Activated naive CD4-positive, alpha-beta T cell treated with anti-CD3 and anti-CD28 coated beads for 36 hours (primary cell): ENCODE results near the gene FIGNL1. TPM values are rescaled to one million over a fixed set of nuclear protein-coding genes. Genes with fewer than 3 reads are reported as not detected.
"Not testable (repeated sequence)": the region's sequence is repeated elsewhere in the genome, so short reads cannot be mapped to it uniquely, and the experiment has no call there.

Experiments
- CTCF ChIA-PET: fragments of 350-600 bp; sonication (Branson Sonifier 250); formaldehyde crosslinking; loops from one replicate; lab custom pipeline; 2021; ENCODE audit warnings: antibody characterized with exemption; lab: Charles Lee
- DNase-seq: peaks from one replicate; pipeline ENCODE4 v3.0.0-alpha.2; 2020
- H3K27ac Mint-ChIP-seq: one replicate; pipeline ENCODE4 v1.8.0; 2021; ENCODE audit warnings: mild to moderate bottlenecking, mixed read lengths
- H3K27me3 Mint-ChIP-seq: one replicate; pipeline ENCODE4 v1.8.0; 2021; ENCODE audit warnings: low read depth, mixed read lengths
- H3K36me3 Mint-ChIP-seq: one replicate; pipeline ENCODE4 v1.8.0; 2021; ENCODE audit warnings: low read depth, mixed read lengths
- H3K4me1 Mint-ChIP-seq: one replicate; pipeline ENCODE4 v1.8.0; 2021; ENCODE audit warnings: low read depth, mixed read lengths
- H3K4me3 Mint-ChIP-seq: one replicate; pipeline ENCODE4 v1.8.0; 2021; ENCODE audit warnings: mild to moderate bottlenecking, moderate library complexity, mixed read lengths
- H3K9me3 Mint-ChIP-seq: one replicate; pipeline ENCODE4 v1.8.0; 2021; ENCODE audit warnings: mixed read lengths
- intact Hi-C: fragments of 100-400 bp; cut with micrococcal nuclease; formaldehyde crosslinking; loops from one replicate; pipeline ENCODE4 v1.15.1; 2023
- total RNA-seq, 2 experiments: library from RNA; stranded (reverse); gene quantifications; one replicate each; pipeline ENCODE4 v1.2.3, GENCODE V29; 2021

The FIGNL1 gene
- total RNA-seq, 2 experiments from 2014 or later: 43.7 to 44.4 TPM

GRCh38 chr7:50469181-50469580 is 19.0 kb upstream of the FIGNL1 start:
- no peak for DNase-seq
- Mint-ChIP-seq H3K36me3 (no peaks in the 10 kb centered on the region), H3K4me1 (peaks cover 9% of the 10 kb centered on the region), H3K27me3 (no peaks in the 10 kb centered on the region), H3K4me3 (no peak overlapping the region), H3K27ac (no peak overlapping the region), H3K9me3 (no peaks in the 10 kb centered on the region)
- intact Hi-C loops: loop anchor here (2.0 to 5.0 kb wide), 2 partner anchors 62 to 898 kb away; no protein-coding TSS in a partner anchor
- CTCF ChIA-PET: interaction anchor here (0.6 to 4.3 kb wide), 15 partner anchors 35 to 693 kb away, joined by 3 to 49 read pairs (median 9); partner anchors contain the start of gene ZPBP

GRCh38 chr7:50467817-50468610 is 17.9 kb upstream of the FIGNL1 start:
- peaks cover 9% of the 10 kb centered on the region for H3K4me1 Mint-ChIP-seq
- H3K36me3 Mint-ChIP-seq: no peaks in the 10 kb centered on the region
- CTCF ChIA-PET: interaction anchor here (0.5 to 4.3 kb wide), 61 partner anchors 8 to 694 kb away, joined by 3 to 49 read pairs (median 4); partner anchors contain the start of gene ZPBP
- DNase-seq: peak; percentile 90
- intact Hi-C loops: loop anchor here (1.0 to 5.0 kb wide), 10 partner anchors 63 to 899 kb away; no protein-coding TSS in a partner anchor
- H3K4me3 Mint-ChIP-seq: no peak overlapping the region
- H3K27ac Mint-ChIP-seq: no peak overlapping the region
- no peaks in the 10 kb centered on the region for H3K27me3 Mint-ChIP-seq
- H3K9me3 Mint-ChIP-seq: no peaks in the 10 kb centered on the region

DNA sequence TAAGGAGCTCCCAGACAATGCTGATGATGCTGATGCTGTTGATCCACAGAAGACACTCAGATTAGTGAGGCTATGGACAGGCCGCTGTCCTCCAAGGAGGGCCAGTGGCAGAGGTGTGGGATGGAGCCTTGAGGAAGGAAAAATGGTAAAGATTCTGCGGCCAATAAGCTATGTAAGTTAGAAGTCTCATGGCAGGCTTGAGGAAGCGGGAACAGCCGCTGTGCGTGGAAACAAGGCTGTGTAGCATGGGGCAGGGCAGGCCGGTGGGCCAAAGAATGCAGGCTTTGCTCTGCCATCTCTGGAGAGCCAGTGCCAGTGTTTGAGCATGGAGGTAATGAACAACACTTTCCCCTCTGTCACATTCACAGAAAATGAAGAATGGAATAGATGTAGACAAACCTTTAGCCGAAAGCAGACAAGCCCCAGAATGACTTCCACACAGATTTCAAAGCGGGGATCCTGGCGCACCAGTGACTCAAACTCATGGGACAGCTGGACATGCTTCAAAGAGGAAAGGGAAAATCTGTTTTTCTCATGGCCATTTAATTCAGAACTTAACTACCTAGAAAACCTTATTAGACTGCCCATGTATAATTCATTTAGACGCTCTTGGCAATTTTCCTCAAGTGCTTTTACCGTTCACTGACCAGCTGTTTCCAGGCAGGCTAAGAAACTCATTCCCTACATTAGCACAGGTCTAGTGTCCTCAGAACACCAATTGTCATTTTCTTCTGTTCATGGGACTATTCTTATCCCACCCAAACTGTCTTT is 16.9 kb upstream of the FIGNL1 start:
- Mint-ChIP-seq H3K9me3 (no peaks in the 10 kb centered on the region), H3K27me3 (no peaks in the 10 kb centered on the region), H3K27ac (no peak overlapping the region), H3K36me3 (no peaks in the 10 kb centered on the region), H3K4me3 (no peak overlapping the region), H3K4me1 (peaks cover 9% of the 10 kb centered on the region)
- no peak for DNase-seq
- intact Hi-C loops: loop anchor here (1.0 to 5.0 kb wide), 4 partner anchors 262 to 900 kb away; no protein-coding TSS in a partner anchor
- CTCF ChIA-PET: interaction anchor here (0.9 to 4.3 kb wide), 38 partner anchors 9 to 695 kb away, joined by 3 to 49 read pairs (median 6); partner anchors contain the start of gene ZPBP

DNA sequence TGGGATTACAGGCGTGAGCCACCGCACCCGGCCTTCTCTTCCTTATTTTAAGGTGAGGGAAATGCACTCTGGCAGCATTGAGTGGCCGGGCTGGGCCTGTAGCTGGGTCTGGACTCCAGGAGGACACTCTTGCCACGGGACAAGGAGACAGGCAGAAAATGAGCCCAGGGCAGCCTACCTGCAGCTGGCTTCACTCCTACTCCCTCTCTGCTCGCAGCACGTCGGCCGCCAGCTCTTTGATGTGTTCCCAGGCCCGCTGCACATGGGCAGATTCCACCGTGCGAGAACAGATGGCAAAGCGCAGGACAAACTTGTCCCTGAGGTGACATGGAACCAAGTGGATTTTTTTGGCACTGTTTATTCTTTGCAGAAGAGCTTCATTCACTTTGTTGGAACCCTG is 12.9 kb upstream of the FIGNL1 start:
- no peaks in the 10 kb centered on the region for H3K9me3 Mint-ChIP-seq
- peaks cover 7% of the 10 kb centered on the region for H3K4me1 Mint-ChIP-seq
- no peak overlapping the region for H3K27ac Mint-ChIP-seq
- H3K27me3 Mint-ChIP-seq: no peaks in the 10 kb centered on the region
- no peaks in the 10 kb centered on the region for H3K36me3 Mint-ChIP-seq
- intact Hi-C loops: no loop called here
- CTCF ChIA-PET: interaction anchor here (1.0 kb wide), 2 partner anchors 258 to 371 kb away, joined by 3 read pairs; no protein-coding TSS in a partner anchor
- no peak for DNase-seq
- H3K4me3 Mint-ChIP-seq: no peak overlapping the region

GRCh38 chr7:50462361-50462760 is 12.2 kb upstream of the FIGNL1 start:
- H3K36me3 Mint-ChIP-seq: no peaks in the 10 kb centered on the region
- H3K27ac Mint-ChIP-seq: no peak overlapping the region
- H3K9me3 Mint-ChIP-seq: no peaks in the 10 kb centered on the region
- no peak for DNase-seq
- no peak overlapping the region for H3K4me3 Mint-ChIP-seq
- peaks cover under 1% of the 10 kb centered on the region for H3K4me1 Mint-ChIP-seq
- CTCF ChIA-PET: interaction anchor here (1.0 kb wide), 1 partner anchor 370 kb away, joined by 3 read pairs; no protein-coding TSS in a partner anchor
- intact Hi-C loops: no loop called here
- no peaks in the 10 kb centered on the region for H3K27me3 Mint-ChIP-seq

DNA sequence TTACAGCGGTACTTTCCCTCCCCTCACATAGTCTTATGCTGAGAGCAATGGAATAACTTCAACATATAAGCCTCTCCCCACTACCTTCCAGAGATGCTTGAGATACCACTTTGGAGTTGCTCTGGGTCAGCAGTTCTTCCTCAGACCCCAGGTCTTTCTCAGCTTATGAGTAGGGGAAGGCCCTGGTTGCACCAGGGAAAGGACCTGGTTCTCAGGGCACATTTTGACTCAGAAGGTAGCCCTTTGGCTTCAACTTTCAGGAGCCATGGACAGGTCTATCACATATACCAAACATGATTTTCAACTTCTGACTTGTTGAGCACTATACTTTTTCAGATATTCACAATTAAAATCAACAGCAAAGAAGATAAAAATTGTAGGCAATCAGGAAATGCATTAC is 11.5 kb upstream of the FIGNL1 start:
- H3K36me3 Mint-ChIP-seq: no peaks in the 10 kb centered on the region
- peaks cover 2% of the 10 kb centered on the region for H3K4me1 Mint-ChIP-seq
- CTCF ChIA-PET: no interaction called here
- no peak overlapping the region for H3K4me3 Mint-ChIP-seq
- no peaks in the 10 kb centered on the region for H3K27me3 Mint-ChIP-seq
- no peak overlapping the region for H3K27ac Mint-ChIP-seq
- no peak for DNase-seq
- no peaks in the 10 kb centered on the region for H3K9me3 Mint-ChIP-seq
- intact Hi-C loops: no loop called here

DNA sequence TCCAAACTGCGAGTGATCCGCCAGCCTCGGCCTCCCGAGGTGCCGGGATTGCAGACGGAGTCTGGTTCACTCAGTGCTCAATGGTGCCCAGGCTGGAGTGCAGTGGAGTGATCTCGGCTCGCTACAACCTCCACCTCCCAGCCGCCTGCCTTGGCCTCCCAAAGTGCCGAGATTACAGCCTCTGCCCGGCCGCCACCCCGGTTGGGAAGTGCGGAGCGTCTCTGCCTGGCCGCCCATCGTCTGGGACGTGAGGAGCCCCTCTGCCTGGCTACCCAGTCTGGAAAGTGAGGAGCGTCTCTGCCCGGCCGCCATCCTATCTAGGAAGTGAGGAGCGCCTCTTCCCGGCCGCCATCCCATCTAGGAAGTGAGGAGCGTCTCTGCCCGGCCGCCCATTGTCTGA is 9.0 kb upstream of the FIGNL1 start:
- H3K27me3 Mint-ChIP-seq, intact Hi-C loops, H3K27ac Mint-ChIP-seq, H3K9me3 Mint-ChIP-seq, H3K4me1 Mint-ChIP-seq, CTCF ChIA-PET, H3K4me3 Mint-ChIP-seq, DNase-seq, H3K36me3 Mint-ChIP-seq: not testable (repeated sequence)

GRCh38 chr7:50458651-50459050 is 8.5 kb upstream of the FIGNL1 start:
- H3K4me3 Mint-ChIP-seq, intact Hi-C loops, DNase-seq, H3K27me3 Mint-ChIP-seq, H3K36me3 Mint-ChIP-seq, H3K9me3 Mint-ChIP-seq, H3K27ac Mint-ChIP-seq, H3K4me1 Mint-ChIP-seq: not testable (repeated sequence)
- CTCF ChIA-PET: interaction anchor here (1.0 kb wide), 1 partner anchor 10 kb away, joined by 3 read pairs; no protein-coding TSS in a partner anchor

DNA sequence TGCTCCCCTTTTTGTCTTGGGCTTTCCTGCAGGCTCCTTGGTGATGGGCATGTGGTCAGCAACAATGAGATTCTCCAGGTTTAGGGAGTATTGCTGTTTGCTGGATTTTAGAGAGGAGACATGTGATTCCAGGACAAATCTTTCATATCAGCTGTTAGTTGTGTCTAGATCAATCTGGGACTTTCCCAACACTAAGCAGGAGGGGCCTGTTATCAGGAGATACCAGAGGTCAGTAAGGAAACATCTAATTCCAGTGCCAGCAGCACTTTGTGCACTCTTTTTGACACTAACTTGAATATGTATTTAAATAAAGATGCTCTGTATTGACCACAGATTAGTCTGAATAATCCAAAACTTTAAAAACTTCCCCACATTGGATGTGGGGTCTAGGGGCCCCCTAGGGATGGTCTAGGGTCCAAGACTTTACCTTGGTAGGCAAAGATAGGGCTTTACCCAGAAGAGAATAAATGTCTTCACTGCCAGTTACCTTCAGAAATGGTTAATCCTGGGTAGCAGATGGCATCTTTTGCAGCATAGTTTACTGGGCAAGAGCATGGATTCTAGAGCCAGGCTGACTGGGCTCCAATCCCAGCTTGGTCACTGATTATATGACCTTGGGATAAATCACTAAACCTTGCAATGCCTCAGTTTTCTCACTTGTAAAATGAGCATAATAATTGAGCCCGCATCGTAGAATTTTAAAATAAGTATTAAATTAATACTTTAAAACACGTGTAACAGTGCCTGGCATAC is 6.4 kb upstream of the FIGNL1 start:
- H3K9me3 Mint-ChIP-seq: no peaks in the 10 kb centered on the region

GRCh38 chr7:50455658-50456057 is 5.5 kb upstream of the FIGNL1 start:
- no peak overlapping the region for H3K4me3 Mint-ChIP-seq
- DNase-seq: no peak
- H3K27ac Mint-ChIP-seq: no peak overlapping the region
- H3K27me3 Mint-ChIP-seq: no peaks in the 10 kb centered on the region
- H3K36me3 Mint-ChIP-seq: no peaks in the 10 kb centered on the region
- no peaks in the 10 kb centered on the region for H3K9me3 Mint-ChIP-seq
- peaks cover 9% of the 10 kb centered on the region for H3K4me1 Mint-ChIP-seq
- CTCF ChIA-PET: no interaction called here
- intact Hi-C loops: no loop called here

More for the DNA sequence above, 6.4 kb upstream of the FIGNL1 start:
- Mint-ChIP-seq H3K27me3 (no peaks in the 10 kb centered on the region), H3K4me3 (no peak overlapping the region), H3K36me3 (no peaks in the 10 kb centered on the region), H3K27ac (no peak overlapping the region), H3K4me1 (peaks cover 2% of the 10 kb centered on the region)
- intact Hi-C loops: no loop called here
- DNase-seq: no peak
- CTCF ChIA-PET: interaction anchor here (0.9 kb wide), 1 partner anchor 11 kb away, joined by 5 read pairs; no protein-coding TSS in a partner anchor

DNA sequence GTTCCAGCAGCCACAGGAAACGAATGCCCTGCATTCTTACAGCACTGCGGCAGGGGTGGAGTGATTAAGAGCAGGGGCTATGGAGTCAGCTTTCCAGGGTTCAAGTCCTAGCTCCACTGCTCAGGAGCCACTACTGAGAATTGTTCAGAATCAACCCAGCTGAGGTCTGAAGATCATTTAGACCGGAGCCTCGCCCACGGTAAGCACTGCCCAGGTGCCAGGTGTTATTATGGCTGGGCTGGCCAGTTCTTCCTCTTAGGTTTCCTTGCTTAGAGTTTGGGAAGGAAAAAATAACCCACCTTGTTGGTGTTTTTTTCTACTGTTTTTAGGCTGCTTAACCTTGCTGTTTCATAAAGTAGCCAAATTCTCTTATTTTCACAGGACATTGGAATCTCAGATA is 4.8 kb upstream of the FIGNL1 start:
- Mint-ChIP-seq H3K27me3 (no peaks in the 10 kb centered on the region), H3K4me1 (peaks cover 11% of the 10 kb centered on the region)

More for the DNA sequence above, 4.8 kb upstream of the FIGNL1 start:
- intact Hi-C loops: loop anchor here (5.0 kb wide), 1 partner anchor 337 kb away; no protein-coding TSS in a partner anchor
- no peak for DNase-seq
- CTCF ChIA-PET: interaction anchor here (0.6 to 2.5 kb wide), 2 partner anchors 13 to 707 kb away, joined by 3 to 10 read pairs; no protein-coding TSS in a partner anchor
- no peak overlapping the region for H3K4me3 Mint-ChIP-seq
- H3K36me3 Mint-ChIP-seq: no peaks in the 10 kb centered on the region
- no peak overlapping the region for H3K27ac Mint-ChIP-seq
- H3K9me3 Mint-ChIP-seq: no peaks in the 10 kb centered on the region
